ENCODE data around the gene NRG3.

- TF ChIP-seq ZFX (IDR thresholded peaks at IDR 0.05) (no peak), ZNF274 (IDR thresholded peaks at IDR 0.05; ENCODE audit: low read depth, low read length) (no peak), EZH2phosphoT487 (IDR thresholded peaks at IDR 0.05; ENCODE audit: borderline replicate concordance) (no peak), POLR2AphosphoS5 (IDR thresholded peaks at IDR 0.05; ENCODE audit: low read depth, low read length) (no peak), CTCF (IDR thresholded peaks at IDR 0.05 in 2 of 3, conservative IDR thresholded peaks at IDR 0.05 in 1 of 3; ENCODE audit: borderline replicate concordance in 1 of 3, insufficient read depth in 1 of 3, low read depth in 2 of 3, low read length in 2 of 3) (no peak), SP1 (IDR thresholded peaks at IDR 0.05; ENCODE audit: low read depth) (no peak), SRF (IDR thresholded peaks at IDR 0.05; ENCODE audit: low read depth) (no peak), EZH2 (IDR thresholded peaks at IDR 0.05) (no peak)
These were observed 197.1 kb downstream of the NRG3 start for GRCh38 chr10:82072124-82072523.
